GM11168 (cell line): ENCODE results near the gene NAV2.

Source experiments
- in situ Hi-C: fragments of 300-500 bp; cut with MboI; formaldehyde crosslinking; loops from one replicate; pipeline ENCODE4 v1.12.0; 2022; ENCODE audit warnings: low sequenced_read_pairs; ENCODE audit not compliant: unreplicated experiment

Gene NAV2

GRCh38 chr11:19973136-19973635, 260.5 kb downstream of the NAV2 start:
- in situ Hi-C loops, result loop anchor here (25.0 kb wide), 1 partner anchor 389 kb away; the partner anchor contains the start of gene HTATIP2

- in situ Hi-C loops, result loop anchor here (25.0 kb wide), 1 partner anchor 387 kb away; the partner anchor contains the start of gene HTATIP2
These were observed 262.2 kb downstream of the NAV2 start for GRCh38 chr11:19974886-19975285.

GRCh38 chr11:19975414-19975990, 262.9 kb downstream of the NAV2 start:
- in situ Hi-C loops, result no loop called here

GRCh38 chr11:19976281-19976941, 263.8 kb downstream of the NAV2 start:
- in situ Hi-C loops, result no loop called here

- in situ Hi-C loops, result no loop called here
These were observed 265.3 kb downstream of the NAV2 start for GRCh38 chr11:19977941-19978340.

- in situ Hi-C loops, result no loop called here
These were observed 266.3 kb downstream of the NAV2 start for GRCh38 chr11:19978668-19979518.

- in situ Hi-C loops, result no loop called here
These were observed 266.8 kb downstream of the NAV2 start for GRCh38 chr11:19979519-19979845.

GRCh38 chr11:19980388-19980787, 267.8 kb downstream of the NAV2 start:
- in situ Hi-C loops, result no loop called here

GRCh38 chr11:19980957-19981669, 268.5 kb downstream of the NAV2 start:
- in situ Hi-C loops, result no loop called here

GRCh38 chr11:19982774-19983495, 270.3 kb downstream of the NAV2 start:
- in situ Hi-C loops, result no loop called here

GRCh38 chr11:19984048-19984742, 271.6 kb downstream of the NAV2 start:
- in situ Hi-C loops, result no loop called here

- in situ Hi-C loops, result no loop called here
These were observed 272.5 kb downstream of the NAV2 start for GRCh38 chr11:19985111-19985510.

GRCh38 chr11:19987331-19987801, 274.7 kb downstream of the NAV2 start:
- in situ Hi-C loops, result no loop called here

GRCh38 chr11:19988598-19988997, 276.0 kb downstream of the NAV2 start:
- in situ Hi-C loops, result no loop called here

- in situ Hi-C loops, result no loop called here
These were observed 276.6 kb downstream of the NAV2 start for GRCh38 chr11:19989191-19989590.

- in situ Hi-C loops, result no loop called here
These were observed 279.5 kb downstream of the NAV2 start for GRCh38 chr11:19992162-19992561.

- in situ Hi-C loops, result no loop called here
These were observed 280.4 kb downstream of the NAV2 start for GRCh38 chr11:19992998-19993397.

GRCh38 chr11:19994672-19995071, 282.0 kb downstream of the NAV2 start:
- in situ Hi-C loops, result no loop called here

GRCh38 chr11:19995145-19995544, 282.5 kb downstream of the NAV2 start:
- in situ Hi-C loops, result no loop called here
